ENCODE measurements around the gene NSD1.

NSD1 gene

DNA sequence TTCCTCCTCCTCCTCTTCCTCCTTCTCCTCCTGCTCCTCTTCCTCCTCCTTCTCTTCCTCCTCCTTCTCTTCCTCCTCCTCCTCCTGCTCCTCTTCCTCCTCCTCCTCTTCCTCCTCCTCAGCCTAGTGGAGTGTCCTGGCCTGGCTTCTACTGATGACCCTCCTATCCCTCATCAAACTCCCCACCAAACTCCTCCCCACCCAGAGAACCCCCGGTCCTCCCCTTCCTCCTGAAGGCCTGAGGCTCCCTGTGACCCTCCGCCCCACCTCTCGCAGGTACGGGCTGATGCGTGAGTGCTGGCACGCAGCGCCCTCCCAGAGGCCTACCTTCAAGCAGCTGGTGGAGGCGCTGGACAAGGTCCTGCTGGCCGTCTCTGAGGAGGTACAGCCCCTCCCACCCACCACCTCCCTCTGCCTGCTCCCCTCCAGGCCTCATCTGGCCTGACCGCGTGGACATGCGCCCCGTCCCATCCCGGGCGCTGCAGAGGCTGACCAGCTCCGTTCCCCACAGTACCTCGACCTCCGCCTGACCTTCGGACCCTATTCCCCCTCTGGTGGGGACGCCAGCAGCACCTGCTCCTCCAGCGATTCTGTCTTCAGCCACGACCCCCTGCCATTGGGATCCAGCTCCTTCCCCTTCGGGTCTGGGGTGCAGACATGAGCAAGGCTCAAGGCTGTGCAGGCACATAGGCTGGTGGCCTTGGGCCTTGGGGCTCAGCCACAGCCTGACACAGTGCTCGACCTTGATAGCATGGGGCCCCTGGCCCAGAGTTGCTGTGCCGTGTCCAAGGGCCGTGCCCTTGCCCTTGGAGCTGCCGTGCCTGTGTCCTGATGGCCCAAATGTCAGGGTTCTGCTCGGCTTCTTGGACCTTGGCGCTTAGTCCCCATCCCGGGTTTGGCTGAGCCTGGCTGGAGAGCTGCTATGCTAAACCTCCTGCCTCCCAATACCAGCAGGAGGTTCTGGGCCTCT lies 36.3 kb upstream of the NSD1 start:
- DNase-seq (ENCODE audit: low spot score) = no peak

DNA sequence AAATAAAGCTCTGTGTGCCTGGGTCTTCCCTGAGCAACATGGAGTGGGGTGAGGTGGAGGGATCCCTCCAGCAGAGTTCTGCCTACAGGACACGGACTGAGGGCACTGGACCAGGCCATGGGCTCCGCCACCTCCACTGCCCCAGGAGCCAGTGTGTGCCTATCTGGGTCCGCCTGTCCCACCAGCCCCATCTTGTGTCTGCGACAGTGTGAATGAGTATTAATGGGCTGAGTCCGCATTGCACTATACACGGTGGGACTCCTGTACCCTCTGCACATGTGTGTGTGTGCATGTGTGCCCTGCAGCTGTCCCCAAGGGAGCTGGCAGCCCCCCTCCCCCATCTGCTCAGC lies 35.5 kb upstream of the NSD1 start:
- DNase-seq (ENCODE audit: low spot score) = no peak

DNA sequence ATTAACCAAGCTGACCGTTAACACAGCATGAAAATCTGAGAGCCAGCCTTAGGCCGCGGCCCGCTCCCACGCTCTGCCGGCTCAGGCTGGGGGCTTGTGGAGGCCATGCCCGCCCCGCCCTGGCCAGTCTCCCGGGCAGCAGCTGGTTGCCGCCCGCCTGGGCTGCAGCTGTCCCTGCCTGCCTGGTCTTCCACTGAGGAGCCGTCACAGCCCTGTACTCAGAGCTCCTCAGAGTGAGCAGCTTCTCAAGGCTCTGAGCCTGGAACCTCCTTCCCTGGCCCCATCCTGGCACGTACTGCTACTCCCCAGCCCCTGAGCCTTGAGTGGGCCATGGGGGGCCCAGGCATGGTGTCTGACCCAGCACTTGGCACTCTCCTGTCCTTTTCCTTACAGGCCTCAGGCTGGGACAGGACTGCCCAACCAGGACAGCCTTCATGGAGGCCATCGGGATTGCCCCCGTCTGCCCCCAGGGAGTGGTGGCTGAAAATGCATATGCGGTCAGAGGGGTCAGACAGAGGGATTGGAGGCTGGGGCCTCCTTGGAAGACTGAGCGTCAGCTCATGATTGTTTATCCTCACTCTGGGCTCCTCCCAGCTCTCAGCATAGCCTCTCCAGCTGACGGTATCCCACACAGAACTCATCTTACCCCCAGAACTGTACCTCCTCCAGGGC lies 35.0 kb upstream of the NSD1 start:
- no peak for DNase-seq (ENCODE audit: low spot score)

DNA sequence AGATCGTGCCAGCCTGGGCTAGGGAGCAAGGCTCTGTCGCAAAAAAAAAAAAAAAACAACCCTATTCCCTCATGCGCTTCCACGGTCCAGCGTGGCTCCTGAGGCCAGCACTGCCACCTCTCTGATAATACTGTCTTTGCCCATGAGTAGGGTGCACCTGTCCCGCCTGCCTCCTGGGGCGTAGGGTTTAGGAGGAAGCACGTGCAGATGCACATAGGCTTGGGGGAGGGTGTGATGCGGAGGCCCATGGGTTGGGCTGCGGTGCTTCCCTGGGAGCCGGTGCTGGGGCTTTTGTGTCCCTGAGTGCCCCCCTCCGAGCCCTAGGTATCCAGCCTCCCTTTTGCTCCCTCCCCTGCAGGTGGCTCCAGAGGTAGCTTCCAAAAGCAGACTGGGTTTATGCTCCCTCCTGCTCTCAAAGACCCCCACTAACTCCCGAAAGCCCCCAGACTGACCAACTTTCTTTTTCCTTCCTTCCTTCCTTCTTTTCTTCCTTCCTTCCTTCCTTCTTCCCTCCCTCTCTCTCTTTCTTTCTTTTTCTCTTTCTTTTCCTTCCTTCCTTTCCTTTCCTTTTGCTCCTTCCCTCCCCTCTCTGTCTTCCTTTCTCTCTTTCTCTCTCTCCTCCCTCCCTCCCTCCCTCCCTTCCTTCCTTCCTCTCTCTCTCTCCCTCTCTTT lies 34.0 kb upstream of the NSD1 start:
- DNase-seq (ENCODE audit: low spot score) = no peak

DNA sequence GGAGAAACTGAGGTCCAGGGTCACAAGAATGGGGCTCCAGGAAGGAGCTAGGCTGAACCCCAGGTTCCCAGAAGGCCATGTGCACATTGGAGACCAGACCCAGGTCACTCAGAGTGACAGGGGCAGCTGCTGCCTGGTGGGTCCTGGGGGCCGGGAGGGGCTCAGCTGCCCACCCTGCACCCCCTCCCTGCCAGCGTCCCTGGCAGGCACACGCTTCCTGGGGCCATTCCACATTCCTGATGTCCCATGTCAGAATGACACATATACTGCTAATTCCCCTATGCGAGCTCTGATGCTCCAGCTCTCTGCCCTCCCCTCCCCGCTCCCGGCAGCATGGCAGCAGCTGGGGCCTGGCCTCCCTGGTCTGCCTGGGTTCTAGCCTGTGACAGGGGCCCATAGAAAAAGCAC lies 32.9 kb upstream of the NSD1 start:
- DNase-seq (ENCODE audit: low spot score) = no peak

DNA sequence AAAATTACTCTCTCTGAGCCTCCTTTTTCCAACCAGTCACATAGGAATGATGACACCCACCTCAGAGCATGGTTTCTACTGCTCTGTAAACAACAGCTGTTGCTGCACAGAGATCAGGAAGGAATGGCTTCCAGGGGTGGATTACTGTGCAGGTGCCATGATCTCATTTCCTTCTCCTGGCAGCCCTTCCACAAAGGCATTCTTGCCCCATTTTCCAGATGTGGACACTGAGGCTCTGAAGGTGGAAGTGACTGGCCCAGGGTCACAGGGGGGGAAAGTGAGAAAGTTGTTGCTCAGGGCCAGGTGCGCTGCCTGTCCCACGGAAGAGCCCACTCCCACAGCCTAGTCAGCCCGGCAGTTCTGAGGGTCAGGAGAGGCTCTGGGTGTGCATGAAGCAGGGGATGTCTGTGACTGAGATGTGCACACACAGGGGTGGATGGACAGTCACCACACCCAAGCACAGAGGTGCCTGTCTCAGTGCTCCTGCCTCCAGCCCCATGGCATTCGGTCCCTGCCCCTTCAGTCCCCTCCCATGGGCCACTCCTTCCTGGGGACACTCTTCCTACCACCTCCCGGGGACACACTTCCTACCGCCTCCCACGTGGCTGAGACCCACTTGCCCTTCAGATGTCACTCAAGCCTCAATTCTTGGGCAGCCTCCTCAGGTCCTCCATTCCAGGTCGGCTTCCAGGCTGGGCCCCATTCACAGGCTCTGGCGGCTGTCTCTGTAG lies 29.9 kb upstream of the NSD1 start:
- no peak for DNase-seq (ENCODE audit: low spot score)

DNA sequence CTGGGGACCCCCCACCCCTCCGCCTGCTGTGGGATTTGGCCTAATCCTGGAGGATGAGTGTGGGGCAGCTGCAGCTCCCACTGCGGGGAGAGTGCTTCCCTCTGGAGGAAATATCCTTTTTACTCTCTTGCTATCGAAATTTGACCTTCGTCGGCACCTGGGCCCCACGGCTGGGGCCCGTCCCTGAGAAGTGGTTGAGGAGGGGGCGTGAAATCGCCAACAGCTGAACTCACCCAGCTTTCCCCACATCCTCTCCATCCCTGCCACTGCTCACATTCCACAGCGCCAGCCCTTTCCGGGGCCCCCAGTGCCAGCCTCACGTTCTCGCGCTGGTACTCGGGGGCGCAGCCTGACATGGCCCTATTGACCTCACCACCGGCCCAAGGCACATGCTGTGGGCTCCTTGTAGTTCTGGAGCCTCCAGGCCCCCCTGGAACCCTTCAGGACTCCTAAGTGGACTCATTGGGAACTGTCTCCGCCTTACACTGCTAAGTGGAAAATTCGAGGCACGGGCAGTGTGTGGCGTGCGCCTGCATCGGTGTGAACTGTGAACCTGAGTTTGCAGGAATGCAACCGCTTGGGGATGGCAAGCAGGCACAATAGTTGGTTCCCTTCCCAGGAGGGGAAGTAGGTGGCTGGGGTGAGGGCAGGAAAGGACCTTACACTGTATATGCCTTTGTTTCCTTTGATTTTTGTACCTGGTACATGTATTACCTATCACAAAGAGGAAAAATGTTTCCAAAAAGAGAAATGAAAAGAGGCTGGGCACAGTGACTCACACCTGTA lies 27.7 kb upstream of the NSD1 start:
- DNase-seq (ENCODE audit: low spot score) = no peak

DNA sequence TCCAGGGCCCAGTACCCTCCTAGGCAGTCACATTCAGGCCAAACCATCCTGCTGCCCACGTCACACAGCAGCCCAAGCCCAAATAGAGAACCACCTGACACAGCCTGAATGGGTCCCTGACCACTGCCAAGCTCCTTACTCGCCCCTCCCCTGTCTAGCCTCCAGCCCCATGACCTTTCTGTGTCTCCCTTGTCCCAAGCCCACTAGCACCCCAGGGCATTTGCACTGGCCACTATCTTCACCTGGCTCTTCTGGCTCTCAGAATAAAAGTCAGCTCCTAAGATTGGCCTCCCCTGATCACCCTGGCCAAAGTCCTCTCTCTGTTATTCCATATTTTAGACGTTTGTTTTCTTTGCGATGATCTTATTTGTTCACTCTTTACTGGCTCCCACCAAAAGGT lies 26.4 kb upstream of the NSD1 start:
- no peak for DNase-seq (ENCODE audit: low spot score)

DNA sequence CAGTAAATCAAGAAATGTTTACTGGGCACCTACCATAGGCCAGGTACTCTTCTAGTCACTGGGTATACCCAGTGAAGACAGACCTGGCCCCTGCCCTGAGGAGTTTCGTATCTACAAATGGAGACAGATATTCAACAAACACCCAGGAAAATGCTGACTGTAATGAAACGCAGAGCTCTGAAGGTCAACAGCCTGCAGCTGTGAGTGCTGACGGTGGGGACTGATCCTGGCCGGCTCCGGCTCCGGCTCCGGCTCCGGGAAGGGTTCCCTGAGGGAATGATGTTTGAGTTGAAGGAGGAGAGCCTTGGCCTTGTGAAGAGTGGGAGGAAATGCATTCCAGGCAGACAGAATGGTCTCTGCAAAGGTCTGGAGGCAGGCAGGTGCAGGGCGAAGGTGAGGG lies 23.8 kb upstream of the NSD1 start:
- no peak for DNase-seq (ENCODE audit: low spot score)

DNA sequence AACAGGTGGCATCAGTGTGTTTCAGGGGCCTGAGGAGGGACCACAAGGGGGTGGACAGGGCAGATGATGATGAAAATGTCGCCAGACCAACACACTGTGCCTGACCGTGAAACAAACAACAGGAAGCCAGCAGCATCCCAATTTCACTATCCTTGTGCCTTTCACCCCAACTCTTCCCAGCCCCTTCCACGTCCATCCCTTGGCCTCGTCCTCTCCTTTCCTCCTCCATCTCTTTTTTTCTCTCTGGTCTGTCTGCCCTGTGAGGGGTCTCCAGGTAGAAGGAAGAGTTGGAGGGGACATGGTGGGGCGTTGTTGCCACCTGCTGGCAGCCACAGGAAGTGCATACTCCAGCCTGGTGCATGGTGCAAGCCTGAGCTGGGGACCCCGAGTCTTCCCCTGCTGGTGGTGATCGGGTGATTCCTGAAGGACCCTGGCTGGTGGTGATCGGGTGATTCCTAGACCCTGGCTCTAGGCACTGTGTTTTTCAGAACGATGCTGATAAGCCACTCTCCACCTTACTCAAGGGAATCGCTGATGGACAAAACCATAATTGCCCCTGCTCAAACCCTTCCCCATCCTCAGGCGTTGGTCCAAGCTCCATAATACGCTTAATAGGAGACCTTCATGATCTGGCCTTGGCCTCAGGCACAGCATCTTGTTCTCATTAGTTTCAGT lies 21.7 kb upstream of the NSD1 start:
- peak; percentile 89 for DNase-seq (ENCODE audit: low spot score)

DNA sequence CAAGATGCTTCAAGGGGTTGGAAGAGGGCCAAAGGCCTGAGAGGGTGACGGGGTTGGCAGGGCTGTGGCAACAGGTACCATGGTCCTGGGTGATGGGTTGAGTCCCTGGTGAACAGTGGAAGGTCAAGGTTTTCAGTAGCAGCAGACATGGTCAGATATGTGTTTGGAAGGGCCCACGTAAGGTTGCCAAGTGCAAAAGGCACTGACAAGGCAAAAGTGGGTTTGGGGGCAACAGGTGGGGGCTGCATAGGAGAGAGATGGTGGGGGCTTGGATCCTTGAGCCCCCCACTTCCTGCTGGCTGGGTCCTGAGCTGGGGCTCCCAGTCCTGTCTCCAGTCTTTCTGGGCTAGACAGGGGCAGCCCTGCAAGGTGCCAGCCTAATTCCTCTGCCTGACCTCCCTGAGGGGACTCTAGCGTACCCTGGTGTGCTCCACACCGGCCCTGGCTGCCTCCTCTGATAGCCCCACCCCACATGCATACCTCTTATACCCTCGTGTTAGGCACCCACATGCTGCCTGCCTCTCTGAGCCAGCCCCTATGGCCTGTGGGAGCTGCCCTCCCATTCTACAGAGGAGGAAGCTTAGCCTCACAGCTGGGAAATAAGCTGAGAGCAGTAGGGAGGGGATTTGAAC lies 20.9 kb upstream of the NSD1 start:
- no peak for DNase-seq (ENCODE audit: low spot score)

DNA sequence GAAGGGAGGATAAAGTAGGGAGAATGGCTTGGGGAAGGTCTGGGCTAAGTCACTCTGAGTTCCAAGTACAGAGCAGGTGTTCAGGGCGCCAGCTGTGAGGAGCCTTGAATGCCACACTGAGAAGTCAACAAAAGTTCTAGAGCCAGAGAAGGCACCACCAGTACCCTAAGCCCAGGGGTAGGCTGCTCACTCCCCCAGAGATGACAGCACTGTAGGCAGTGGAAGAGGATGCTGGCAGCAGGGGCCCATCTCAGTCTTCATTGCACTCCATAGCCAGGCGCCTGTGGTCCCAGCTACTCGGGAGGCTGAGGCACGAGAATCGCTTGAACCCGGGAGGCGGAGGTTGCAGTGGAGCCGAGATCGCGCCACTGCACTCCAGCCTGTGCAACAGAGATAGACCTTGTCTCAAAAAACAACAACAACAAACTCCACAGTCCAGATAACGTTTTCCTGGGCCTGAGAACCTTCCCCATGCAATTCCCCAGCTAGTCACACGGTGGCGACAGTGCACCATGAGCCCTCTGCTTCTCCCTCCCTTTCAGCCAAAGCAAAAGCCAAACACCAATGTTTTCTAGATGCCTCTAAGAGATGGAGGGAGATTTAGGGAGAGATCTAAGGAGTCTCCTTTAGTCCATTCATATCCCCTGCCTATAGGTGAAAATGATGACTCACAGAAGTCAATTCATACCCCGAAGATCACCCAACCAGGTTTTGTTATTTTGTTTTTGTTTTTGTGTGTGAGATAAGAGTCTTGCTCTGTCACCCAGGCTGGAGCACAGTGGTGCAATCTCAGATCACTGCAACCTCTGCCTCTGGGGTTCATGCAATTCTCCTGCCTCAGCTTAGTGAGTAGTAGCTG lies 19.8 kb upstream of the NSD1 start:
- peak; percentile 91 for DNase-seq (ENCODE audit: low spot score)

DNA sequence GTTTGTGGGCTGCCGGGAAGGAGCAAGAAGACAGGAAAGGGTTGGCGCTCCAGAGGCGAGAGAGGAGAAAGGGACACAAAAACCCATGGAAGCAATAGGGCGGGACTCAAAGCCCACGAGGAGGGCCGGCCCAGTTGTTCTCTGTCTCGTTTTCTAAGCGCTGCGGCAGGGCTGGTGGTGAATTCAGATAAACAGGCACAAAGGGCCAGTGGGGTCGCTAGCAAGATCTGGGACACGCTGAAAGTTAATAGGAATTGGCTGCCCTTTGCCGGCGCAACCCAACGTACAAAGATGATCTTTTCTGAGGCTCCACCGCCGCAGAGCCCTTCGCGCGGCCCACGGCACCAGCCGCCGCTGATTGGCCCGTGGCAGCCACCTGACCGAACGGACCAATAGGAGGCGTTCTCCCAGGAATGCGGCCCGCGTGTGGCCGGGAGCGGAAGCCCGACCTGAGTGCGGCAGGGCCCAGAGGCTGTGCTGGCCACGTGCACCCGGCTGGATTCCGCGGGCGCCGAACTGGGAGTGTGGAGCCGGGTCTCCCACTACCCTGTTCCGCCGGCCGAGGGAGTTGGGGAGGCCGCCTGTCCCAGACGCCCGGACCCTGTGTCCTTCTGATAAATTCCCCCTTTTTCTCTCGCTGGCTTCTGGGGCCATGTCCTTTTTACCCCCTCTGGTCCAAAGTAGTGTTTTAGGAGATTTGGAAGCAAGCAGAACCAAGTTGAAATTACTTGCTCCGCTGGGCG lies 16.8 kb upstream of the NSD1 start:
- no peak for DNase-seq (ENCODE audit: low spot score)

DNA sequence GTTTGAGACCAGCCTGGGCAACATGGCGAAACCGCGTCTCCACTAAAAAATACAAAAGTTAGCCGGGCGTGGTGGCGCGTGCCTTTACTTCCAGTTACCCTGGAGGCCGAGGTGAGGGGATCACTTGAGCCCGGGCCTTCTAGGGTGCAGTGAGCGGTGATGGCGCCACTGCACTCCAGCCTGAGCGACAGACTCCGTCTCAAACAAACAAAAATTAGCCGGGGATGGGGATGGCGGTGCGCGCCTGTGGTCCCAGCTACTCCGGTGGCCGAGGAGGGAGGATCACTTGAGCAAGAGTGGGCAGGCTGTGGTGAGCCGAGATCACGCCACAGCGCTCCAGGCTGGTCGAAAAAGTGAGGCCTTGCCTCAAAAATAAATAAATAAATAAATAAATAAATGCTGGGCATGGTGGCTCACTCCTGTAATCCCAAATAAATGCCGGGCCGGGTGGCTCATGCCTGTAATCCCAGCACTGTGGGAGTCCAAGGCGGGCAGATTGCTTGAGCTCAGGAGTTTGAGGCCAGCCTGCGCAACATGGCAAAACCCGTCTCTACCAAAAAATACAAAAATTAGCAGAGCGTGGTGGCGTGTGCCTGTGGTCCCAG lies 16.0 kb upstream of the NSD1 start:
- no peak for DNase-seq (ENCODE audit: low spot score)

DNA sequence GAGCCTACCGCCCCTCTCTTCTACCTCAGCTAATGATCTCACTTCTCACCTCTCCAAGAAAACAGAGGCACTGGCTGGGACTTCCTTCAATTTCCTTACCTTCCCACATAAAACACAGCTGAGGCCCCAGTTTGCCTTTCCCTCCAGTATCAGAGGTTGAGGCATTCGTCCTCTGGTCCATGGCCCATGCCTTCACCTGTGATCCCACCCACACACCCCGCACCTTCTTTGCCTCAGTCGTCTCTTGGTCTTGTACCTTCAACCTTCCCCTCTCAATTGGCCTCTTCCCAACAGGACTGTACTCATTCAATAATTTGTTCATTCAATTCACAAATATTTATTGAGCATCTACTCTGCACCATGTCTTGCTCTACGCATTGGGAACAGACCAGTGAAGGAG lies 11.0 kb upstream of the NSD1 start:
- DNase-seq (ENCODE audit: low spot score) = no peak

DNA sequence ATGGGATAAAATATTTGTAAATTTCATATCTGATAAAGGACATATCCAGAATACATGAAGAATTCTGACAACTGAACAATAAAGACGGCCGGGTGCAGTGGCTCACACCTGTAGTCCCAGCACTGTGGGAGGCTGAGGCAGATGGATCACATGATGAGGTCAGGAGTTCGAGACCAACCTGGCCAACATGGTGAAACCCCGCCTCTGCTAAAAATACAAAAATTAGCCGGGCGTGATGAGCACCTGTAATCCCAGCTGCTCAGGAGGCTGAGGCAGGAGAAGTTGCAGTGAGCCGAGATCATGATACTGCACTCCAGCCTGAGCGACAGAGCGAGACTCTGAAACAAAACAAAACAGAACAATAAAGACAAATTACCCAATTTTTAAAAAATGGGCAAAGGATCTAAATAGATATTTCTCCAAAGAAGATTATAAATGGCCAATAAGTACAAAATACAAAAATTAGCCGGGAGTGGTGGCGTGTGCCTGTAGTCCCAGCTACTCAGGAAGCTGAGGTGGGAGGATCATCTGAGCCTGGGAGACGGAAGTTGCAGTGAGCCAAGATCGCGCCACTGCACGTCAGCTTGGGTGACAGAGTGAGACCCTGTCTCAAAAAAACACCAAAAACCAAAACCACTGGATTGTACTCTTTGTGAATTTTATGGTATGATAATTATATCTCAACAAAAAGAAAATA lies 9.6 kb upstream of the NSD1 start:
- no peak for DNase-seq (ENCODE audit: low spot score)

DNA sequence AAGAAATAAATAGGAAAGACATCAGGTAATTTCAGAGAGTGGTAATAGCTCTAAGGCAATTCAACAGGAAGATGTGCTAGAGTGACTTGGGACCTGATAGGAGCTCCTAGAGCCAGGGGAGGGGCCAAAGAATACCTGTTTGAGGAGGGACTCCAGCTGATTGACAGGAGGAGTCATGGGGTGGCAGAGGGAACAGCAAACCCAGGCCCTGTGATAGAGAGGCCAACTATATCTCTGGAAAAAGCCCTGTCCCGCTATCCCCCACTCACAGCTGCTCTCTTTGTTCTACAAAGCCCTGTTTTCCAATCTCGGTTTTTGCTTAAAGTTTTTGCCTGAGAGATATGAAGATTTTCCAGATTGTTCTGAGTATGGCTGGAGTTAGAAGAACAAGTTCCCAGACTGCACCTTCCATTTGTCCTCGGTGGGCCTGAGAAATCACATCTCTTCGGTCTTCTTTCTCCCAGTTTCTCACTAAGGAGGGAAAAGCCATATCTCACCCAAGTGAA lies 9.0 kb upstream of the NSD1 start:
- DNase-seq (ENCODE audit: low spot score) = no peak

DNA sequence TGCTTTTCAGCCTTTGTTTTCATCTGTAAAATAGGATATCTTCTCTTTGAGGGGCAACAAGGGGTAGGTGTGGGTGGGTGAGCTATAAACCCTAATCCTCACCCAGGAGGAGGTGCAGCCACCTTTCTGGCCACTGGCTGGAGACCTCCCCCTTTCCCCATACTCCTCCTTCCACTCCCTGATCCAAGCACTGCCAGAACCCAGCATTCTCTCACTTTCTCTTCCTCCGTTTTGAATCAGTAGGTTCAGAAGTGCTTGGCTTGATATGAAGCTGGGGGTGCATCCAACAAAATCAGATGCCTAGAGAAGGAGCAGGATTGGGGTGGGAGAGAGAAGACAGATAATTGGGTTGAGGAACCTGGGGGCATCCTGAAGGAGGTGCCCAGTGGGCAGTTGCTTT lies 6.8 kb upstream of the NSD1 start:
- DNase-seq (ENCODE audit: low spot score) = no peak

All from HuH-7.5 (cell line).